RPMI7951 (cell line): ENCODE results near the gene PNPLA6. TPM values are rescaled to one million over a fixed set of nuclear protein-coding genes. Genes with fewer than 3 reads are reported as not detected.

Experiments used
- DNase-seq: peaks from one replicate; pipeline ENCODE4 v3.0.0-alpha.2; 2012; ENCODE audit warnings: low read depth
- total RNA-seq: library from RNA; depleted of rRNA; stranded (reverse); fragments of >200 nt; shearing (Covaris generic); gene quantifications from 2 replicates; pipeline ENCODE4 v1.2.3, GENCODE V29; 2014; rRNA removed

The PNPLA6 gene
- total RNA-seq, 1 experiment from 2014 or later = 44.7 TPM

DNA sequence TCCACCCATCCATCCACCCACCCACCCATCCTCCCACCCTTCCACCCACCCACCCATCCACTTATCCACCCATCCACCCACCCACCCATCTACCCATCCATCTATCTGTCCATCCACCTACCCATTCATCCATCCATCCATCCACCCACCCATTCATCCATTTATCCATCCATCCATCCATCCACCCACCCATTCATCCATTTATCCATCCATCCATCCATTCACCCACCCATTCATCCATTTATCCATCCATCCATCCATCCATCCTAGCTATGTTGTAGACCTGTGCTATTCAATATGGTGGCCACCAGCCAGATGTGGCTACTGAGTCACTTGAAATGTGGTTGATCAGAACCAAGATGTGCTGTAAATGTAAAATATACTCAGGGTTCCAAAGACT, 65.2 kb downstream of the PNPLA6 start:
- no peak for DNase-seq

DNA sequence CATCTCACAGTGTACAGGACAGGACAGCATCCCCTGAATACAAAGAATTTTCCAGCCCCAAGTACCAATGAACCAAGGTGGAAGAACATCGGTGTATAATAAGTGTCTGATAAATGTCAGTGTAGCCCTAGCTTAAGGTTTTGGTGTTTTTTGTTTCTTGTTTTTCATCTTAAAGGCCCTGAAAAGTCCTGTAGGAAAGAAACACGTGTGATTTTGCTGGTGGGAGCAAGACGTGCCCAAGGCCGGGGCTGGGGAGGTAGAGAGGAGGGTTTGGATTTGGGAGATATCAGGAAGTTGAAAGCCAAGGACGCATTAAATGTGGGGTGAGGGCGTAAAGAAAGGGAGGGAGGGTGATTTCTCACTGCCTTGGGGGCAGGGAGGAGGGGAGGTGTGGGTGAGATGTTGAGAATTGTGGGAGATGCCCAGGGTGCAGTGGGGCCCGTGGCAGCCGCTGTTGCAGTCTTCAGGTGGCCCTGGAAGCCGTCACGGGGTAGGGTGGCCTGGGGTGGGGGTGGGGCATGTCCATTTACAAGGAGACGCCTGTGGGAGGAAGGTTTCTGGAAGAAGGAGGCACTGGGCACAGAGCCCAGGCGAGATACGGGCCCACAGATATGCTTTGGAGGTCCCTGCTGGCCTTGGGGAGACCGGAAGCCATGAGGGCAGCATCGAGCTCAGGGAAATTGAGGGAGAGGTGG, 66.9 kb downstream of the PNPLA6 start:
- DNase-seq = no peak

DNA sequence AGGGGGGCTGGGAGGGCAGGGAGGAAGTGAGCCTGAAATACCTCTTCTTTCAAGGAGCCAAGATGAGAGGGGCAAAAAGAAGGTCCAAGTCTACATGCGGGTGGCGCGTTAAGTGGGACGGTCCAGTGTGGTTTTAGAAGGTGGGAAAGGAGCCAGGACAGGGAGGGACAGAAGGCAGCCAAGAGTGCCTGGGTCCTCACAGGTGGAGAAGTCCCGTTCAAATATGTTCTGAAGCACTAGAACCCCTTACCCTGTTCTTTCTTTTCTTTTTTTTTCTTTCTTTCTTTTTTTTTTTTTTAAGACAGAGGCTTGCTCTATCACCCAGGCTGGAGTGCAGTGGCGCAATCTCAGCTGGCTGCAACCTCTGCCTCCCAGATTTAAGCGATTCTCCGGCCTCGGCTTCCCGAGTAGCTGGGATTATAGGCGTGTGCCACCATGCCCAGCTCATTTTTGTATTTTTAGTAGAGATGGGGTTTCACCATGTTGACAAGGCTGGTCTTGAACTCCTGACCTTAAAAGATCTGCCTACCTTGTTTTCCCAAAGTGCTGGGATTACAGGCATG, 67.5 kb downstream of the PNPLA6 start:
- no peak for DNase-seq

DNA sequence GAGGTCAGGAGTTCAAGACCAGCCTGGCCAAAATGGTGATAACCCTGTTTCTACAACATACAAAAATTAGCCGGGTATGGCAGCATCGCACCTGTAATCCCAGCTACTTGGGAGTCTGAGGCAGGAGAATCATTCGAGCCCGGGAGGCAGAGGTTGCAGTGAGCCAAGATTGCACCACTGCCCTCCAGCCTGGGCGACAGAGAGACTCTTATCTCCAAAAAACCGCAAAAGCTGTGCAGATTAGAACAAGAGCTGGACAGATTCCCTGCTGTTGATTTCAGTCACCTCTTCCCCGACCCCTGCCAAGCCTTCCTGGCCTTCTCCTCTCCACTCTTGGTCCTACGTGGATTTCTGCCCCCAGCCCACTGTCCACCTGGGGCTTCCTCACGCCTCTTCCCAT, 68.4 kb downstream of the PNPLA6 start:
- no peak for DNase-seq

DNA sequence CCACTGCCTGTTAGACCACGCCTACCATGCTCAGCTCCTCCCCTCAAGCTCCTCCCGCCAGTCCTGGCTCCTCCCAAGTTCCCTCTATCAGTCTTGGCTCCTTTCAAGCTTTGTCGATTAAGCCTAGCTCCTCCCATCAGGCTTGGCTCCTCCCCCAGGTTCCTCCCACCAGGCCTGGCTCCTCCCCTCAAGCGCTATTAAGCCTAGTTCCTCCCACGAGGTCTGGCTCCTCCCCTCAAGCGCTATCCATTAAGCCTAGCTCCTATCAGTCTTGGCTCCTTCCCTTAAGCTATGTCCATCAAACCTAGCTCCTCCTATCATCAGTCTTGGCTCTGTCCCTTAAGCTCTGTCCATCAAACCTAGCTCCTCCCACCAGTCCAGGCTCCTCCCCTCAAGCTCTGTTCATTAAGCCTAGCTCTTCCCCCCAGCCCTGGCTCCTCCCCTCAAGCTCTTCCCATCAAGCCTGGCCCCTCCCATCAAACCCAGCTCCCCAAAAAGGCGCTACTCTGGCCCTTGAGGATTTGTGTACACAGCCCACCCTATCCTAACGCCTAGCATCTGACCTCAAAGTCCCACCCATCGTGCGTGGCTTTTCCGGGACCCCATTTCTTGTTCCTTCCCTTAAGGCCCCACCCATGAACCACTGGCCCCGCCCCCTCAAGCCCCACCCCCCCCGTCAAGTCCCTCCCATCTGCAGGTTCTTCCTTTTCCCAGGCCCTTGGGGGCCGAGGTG, 70.1 kb downstream of the PNPLA6 start:
- peak; percentile 54 for DNase-seq

DNA sequence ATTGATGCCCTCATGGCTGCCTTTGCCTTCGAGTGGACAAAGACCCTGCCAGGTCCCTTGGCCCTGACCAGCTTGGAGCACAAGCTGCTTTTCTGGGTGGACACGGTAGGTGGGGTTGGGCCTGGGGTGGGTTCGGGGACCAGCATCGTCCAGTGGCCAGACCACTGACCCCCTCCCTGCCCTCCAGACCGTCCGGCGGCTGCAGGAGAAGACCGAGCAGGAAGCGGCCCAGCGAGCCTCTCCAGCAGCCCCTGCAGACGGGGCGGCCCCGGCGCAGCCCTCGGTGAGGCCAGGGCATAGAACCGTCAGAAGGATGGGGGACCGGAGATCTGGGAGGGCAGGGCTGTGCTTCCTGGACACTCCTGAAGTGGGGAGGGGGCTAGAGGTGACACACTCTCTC, 70.8 kb downstream of the PNPLA6 start:
- no peak for DNase-seq

DNA sequence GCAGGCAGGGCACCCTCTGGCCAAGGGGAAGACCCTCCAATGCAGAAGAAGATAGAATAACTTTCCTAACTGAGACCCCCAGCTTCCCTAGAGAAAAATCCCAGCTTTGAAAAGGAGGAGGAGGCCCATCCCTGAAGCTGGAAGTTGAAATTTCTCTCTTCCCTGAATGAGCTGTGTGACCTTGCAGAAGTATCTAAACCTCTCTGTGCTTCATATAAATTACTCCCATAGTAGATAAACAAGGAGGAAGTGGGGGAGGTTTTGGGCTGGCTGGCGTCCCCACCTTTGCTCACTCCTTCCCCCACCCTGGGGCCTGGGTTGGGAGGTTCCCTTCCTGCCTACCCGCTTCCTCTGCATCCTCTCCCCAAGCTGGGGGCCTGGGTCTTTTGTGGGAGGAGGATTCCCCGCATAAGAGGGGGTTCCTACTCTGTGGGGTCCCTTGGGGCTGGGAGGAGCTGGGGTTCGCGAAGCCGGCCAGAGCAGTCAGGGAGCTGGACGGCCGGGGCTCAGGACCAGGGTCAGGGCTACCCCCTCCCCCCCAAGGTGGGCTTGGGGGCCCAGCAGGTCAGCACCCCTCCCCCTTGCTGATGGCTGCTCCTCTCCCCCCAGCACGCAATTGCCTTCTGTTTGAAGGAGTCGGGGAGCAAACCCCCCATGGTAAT, 71.8 kb downstream of the PNPLA6 start:
- DNase-seq = no peak

DNA sequence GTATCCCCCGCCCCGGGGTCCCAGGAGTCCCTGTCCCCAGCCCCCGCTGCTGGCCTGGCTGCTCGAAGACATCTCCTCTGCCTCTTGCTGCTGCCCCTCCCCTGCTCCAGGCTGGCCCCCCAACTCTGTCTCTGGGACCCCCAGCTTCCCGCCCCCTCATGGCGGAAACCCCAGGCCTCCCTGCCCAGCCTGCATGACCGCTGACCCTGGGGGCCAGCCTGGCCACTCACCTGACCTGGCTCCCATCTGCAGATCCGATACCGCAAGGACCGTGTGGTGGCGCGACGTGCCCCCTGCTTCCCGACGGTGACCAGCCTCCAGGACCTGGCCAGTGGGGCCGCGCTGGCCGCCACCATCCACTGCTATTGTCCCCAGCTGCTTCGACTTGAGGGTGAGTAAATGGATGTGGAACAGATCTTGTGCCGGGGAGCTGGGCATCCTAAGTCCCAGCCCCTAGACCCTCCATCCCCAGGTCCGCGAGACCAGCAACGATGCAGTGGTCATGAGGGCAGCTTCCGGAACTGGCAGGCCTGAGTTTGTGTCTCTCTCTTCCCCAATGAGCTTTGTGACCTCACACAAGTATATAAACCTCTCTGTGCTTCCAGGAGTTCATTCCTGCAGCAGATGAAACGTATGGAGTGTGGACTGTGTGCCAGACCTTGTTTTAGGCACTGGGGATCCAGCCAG, 72.5 kb downstream of the PNPLA6 start:
- no peak for DNase-seq

DNA sequence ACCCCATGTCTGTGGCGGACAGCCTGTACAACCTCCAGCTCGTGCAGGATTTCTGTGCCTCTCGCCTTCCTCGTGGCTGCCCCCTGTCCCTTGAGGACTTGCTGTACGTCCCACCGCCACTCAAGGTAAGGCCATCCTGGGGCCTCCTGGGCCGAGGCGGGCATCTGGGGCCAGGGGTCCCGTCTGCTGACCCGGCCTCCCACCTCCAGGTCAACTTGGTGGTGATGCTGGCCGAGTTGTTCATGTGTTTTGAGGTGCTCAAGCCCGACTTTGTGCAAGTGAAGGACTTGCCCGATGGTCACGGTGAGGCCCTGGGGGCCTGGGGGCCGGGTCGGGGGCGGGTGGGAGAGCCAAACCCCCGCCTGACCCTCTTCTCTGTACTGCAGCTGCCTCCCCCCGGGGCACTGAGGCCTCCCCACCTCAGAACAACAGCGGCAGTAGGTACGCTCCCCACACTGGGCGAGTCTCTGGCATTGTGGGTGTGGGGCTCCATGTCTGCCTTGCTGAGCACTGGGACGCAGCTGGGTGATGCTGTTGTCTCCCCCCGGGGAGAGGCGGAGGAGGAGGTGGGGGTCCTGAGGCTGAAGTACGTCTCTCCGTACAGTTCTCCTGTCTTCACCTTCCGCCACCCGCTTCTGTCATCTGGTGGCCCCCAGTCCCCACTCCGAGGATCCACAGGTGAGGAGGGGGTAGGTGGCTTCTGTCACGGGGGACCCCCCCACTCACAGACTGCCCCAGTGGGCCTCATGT, 75.1 kb downstream of the PNPLA6 start:
- DNase-seq = no peak

Other genes starting within 250 kb of the PNPLA6 start
- 0.49 and 0.72 TPM in 2 replicates for gene INSR, start 241.3 kb upstream of the PNPLA6 start, total RNA-seq
- gene ARHGEF18, start 186.8 kb upstream of the PNPLA6 start, total RNA-seq = 19.3 and 26.3 TPM in 2 replicates
- 0.36 and 3.2 TPM in 2 replicates for gene PEX11G, start 46.7 kb upstream of the PNPLA6 start, total RNA-seq
- gene ZNF358, start 19.6 kb upstream of the PNPLA6 start, total RNA-seq = 35.8 and 50.3 TPM in 2 replicates
- gene MCOLN1, start 13.1 kb upstream of the PNPLA6 start, total RNA-seq = 2.0 and 3.5 TPM in 2 replicates
- gene CAMSAP3, start 60.1 kb downstream of the PNPLA6 start, total RNA-seq = not detected in 2 replicates
- 27.7 and 29.4 TPM in 2 replicates for gene XAB2, start 93.8 kb downstream of the PNPLA6 start, total RNA-seq
- 80.6 and 92.9 TPM in 2 replicates for gene PET100, start 94.1 kb downstream of the PNPLA6 start, total RNA-seq
- gene PCP2, start 98.0 kb downstream of the PNPLA6 start, total RNA-seq = not detected in 2 replicates
- 1.3 and 3.3 TPM in 2 replicates for gene STXBP2, start 101.4 kb downstream of the PNPLA6 start, total RNA-seq
- gene RETN, start 133.3 kb downstream of the PNPLA6 start, total RNA-seq = not detected in 2 replicates
- gene MCEMP1, start 141.4 kb downstream of the PNPLA6 start, total RNA-seq = not detected in 2 replicates
- gene TRAPPC5, start 145.1 kb downstream of the PNPLA6 start, total RNA-seq = 52.6 and 61.5 TPM in 2 replicates
- not detected in 2 replicates for gene FCER2, start 166.4 kb downstream of the PNPLA6 start, total RNA-seq
- not detected in 2 replicates for gene CLEC4G, start 196.4 kb downstream of the PNPLA6 start, total RNA-seq
- gene CD209, start 211.8 kb downstream of the PNPLA6 start, total RNA-seq = not detected in 2 replicates
- not detected in 2 replicates for gene CLEC4M, start 227.5 kb downstream of the PNPLA6 start, total RNA-seq